GM20431 (cell line): ENCODE measurements around the gene EGFL7.

Experiments used
- in situ Hi-C: fragments of 300-500 bp; cut with MseI, MboI; formaldehyde crosslinking; loops from one replicate; pipeline ENCODE4 v1.15.0; 2020; ENCODE audit warnings: low sequenced_read_pairs; ENCODE audit not compliant: unreplicated experiment

Gene EGFL7

GRCh38 chr9:136642439-136642921, 20.2 kb upstream of the EGFL7 start:
- in situ Hi-C loops, result no loop called here

- in situ Hi-C loops, result no loop called here
Observed at GRCh38 chr9:136643596-136644342, 18.9 kb upstream of the EGFL7 start.

DNA sequence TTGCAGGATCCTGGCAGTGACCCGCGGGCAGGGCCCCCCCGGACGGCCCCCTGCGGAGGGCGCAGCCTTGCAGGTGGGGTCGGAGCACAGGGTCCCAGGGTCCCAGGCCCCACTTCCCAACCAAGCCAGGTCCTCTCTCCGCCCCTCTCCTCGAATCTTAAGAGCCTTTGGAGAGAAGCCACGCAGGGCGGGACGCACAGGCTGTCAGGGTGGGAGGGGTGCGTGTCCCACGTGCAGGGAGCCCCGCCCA, 18.4 kb upstream of the EGFL7 start:
- in situ Hi-C loops, result no loop called here

DNA sequence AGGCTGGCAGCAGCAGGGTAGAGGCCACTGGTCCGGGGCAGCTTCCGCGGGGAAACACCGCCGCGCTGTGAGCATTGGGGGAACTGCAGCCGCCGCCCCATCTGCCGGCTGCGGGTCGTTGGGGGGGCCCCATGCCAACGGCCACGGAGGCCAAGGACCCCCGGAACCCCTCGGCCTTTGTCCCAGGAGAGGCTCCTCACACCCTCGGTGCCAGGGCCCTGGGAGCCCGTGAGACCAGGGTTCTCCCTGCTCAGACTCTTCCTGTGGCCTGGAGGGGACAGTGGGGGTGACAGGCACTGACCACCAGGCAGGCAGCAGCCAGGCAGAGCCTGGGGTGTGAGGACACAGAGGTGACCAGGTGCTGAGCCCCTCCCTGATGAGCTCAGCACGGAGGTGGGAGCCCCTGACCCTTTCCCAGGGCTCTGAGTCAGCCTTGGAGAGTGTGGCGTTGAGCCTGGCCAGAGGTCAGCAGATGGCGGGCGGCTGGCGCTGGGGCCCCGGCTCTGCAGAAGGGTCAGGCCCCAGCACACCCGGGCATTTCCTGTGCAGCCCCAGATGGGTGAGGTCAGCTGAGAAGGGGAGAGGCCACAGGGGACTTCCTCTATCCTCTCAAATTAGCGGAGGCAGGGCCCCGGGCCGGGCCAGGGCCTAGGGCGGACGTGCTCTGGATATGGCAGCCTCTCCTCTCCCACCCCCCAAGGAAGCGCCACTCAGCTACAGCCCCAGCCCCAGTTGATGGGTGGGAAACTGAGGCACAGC, 17.9 kb upstream of the EGFL7 start:
- in situ Hi-C loops, result no loop called here

GRCh38 chr9:136645352-136645902, 17.3 kb upstream of the EGFL7 start:
- in situ Hi-C loops, result no loop called here

DNA sequence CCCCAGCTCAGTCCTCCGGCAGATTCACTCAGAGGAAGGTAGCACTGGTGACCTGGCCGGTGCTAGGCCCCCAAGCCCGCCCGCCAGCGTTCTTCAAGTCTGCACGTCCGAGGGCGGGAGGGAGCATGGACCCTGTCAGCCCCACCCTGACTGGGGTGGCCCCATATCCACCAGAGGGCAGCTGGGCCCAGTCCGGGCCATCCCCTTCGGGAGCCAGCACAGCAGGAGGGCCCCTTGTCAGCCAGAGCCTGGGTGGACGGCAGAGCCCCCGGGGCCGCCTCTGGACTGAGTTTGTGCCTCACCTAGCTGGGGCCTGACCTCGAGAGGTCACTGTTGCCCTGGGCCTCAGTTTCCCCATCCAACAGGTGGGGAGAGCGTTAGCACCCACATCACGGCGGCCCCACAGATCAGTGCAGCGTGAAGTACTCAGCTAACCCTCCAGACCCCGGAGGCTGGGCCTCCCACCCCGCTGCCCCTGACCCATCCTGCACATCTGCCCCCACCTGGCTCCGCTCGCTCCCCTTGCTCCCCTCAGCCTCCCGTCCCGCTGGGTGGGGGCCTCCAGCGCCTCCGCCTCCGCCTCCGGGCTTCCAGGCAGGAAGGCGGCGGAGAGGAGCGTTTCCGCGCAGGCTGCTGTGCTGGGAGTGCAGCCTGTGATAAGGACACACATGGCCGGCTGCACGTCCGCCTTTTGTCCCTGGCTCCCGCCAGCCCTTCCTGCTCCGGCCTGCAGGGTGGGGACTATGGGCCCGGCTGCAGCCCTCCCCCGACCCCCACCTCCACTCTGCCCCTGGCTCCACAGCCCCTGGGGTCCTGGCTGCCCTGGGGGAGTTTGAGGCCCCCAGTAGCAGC, 16.6 kb upstream of the EGFL7 start:
- in situ Hi-C loops, result no loop called here

- in situ Hi-C loops, result no loop called here
Observed at GRCh38 chr9:136646827-136647711, 15.6 kb upstream of the EGFL7 start.

DNA sequence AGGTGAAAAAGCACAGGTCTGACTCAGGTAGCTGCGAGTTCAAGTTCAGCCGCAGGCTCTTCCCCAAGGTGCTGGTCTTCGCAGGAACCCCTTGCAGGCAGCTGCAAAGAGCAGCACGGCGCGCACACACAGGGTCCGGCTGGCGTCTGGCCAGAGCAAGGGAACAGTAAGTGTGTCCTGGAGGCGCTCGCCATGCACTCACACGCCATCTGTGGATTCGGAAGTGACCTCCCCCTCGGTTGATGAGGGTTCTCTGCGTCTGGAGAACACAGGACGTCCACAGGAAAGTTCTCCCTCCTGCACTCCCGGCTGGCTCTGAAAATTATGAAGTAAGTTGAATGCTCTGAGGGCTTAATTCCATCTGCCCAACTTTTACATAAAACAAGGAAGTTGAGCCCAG, 14.0 kb upstream of the EGFL7 start:
- in situ Hi-C loops, result no loop called here

DNA sequence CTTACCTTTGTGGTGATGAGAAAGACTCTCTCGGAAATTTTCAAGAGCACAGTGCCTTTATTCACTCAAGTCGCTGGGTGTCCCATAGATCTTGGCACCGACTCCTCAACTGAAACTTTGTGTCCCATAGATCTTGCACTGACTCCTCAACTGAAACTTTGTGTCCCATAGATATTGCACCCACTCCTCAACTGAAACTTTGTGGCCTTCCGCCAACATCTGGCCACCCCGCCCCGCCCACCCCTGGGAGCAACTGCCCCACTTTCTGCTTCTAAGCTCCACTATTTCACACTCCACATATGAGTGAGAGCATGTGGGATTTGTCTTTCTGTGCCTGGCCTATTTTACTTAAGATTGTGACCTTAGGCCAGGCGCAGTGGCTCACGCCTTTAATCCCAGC, 12.7 kb upstream of the EGFL7 start:
- in situ Hi-C loops, result no loop called here

- in situ Hi-C loops, result no loop called here
Observed at GRCh38 chr9:136650648-136651047, 12.1 kb upstream of the EGFL7 start.

DNA sequence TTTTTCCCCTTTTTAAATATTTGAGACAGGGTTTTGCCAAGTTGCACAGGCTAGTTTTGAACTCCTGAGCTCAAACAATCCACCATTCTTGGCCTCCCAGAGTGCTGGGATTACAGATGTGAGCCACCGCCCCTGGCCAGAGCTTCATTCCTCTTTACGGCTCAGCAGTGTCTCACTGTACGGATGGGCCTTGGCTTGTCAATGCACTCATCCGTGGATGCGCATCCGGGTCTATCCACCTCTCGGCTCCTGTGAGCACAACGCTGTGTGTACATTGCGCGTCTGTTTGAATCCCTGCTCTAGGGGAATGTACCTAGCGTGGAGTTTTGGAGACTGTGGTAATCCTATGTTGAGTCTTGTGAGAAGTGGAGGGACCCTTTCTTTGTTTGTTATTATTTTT, 10.9 kb upstream of the EGFL7 start:
- in situ Hi-C loops, result no loop called here

GRCh38 chr9:136653323-136654079, 9.2 kb upstream of the EGFL7 start:
- in situ Hi-C loops, result no loop called here

DNA sequence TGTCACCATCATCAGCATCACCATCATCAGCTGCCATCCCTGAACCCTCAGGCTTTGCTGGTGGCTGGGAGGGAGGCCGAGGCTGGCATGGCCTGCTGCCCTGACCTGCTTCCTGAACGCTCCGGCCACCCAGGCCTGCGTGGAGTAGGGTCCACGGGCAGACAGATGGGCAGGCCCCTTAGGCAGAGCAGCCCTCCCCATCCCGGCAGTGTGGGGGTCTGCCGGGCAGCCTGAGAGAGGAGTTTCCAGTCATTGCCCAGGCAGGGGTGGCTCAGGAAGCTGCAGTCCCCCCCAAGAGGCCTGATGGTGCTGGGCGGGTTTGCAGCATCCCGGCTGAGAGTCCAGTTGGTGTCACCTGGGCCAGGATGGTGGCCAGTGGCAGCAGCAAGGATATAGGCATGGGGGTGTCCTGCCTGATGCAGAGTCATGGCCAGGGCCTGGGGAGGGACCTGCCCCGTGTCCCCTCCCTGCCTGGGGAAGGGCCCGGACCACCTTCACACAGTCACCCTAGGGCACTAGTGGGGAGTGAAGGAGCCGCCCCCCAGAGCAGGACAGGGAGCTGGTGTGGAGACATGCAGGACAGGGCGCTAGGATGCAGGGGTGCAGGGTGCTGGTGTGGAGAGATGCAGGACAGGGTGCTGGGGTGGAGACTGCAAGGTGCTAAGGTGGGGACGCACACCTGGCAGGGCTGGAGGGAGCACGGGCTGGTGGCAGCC, 7.7 kb upstream of the EGFL7 start:
- in situ Hi-C loops, result no loop called here

GRCh38 chr9:136655536-136656182, 7.1 kb upstream of the EGFL7 start:
- in situ Hi-C loops, result no loop called here

GRCh38 chr9:136656183-136656738, 6.5 kb upstream of the EGFL7 start:
- in situ Hi-C loops, result no loop called here

- in situ Hi-C loops, result no loop called here
Observed at GRCh38 chr9:136656795-136657611, 5.7 kb upstream of the EGFL7 start.
